ENCODE data around the gene F2.

Gene F2

DNA sequence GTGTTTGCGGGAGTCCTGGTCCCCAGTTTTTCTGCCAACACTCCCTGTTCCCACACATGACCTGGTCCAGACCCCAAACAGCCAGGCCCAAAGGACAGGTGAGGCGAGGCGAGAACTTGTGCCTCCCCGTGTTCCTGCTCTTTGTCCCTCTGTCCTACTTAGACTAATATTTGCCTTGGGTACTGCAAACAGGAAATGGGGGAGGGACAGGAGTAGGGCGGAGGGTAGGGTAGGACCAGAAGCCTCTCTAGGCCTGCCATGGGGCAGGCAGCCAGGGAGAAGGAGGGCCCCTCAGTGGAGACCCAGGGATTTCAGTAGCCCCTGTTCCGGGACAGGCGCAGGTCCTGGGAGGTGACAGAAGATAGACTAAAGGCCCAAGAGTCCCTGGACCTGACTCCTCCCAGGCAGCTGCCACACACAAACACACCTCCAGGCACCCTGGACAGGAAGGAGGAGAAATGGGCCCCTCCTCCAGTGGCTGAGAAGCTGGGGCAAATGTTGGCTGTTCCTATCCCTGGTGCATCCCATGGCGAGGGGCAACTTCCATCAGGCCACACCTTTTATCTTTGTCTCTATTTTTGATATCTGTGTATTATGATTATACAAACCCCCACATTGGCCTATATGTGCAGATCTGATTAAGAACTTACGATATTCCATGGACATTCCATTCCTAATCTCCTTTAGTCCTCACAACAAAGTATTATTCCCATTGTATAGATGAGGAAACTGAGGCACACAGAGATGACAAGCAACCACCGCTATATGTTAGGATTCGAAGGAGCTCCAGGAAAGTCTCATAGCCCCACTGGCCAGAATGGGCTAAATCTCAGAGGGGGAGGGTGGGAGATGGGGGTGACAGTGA is 626 bp upstream of the F2 start:
- no peak for FAIRE-seq

- no peak for FAIRE-seq
These were observed 668 bp downstream of the F2 start for GRCh38 chr11:46719543-46720218.

DNA sequence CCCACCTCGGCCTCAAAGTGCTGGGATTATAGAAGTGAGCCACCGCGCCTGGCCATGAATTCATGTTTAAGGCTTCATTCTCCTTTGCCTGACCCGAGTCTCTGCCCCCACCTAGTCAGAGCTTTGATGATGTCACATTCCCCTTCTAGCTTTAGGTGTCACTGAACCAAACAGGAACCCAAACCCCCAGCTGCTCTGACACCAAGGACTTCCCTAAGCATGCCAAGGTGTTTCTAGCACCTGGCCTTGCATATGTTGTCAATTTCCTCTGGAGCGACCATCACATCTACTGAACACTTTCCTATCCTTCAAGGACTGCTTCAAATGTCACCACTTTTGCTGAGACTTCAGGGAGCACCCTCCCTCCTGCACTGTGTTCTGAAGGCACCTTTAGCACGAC is 2.3 kb downstream of the F2 start:
- no peak for FAIRE-seq

DNA sequence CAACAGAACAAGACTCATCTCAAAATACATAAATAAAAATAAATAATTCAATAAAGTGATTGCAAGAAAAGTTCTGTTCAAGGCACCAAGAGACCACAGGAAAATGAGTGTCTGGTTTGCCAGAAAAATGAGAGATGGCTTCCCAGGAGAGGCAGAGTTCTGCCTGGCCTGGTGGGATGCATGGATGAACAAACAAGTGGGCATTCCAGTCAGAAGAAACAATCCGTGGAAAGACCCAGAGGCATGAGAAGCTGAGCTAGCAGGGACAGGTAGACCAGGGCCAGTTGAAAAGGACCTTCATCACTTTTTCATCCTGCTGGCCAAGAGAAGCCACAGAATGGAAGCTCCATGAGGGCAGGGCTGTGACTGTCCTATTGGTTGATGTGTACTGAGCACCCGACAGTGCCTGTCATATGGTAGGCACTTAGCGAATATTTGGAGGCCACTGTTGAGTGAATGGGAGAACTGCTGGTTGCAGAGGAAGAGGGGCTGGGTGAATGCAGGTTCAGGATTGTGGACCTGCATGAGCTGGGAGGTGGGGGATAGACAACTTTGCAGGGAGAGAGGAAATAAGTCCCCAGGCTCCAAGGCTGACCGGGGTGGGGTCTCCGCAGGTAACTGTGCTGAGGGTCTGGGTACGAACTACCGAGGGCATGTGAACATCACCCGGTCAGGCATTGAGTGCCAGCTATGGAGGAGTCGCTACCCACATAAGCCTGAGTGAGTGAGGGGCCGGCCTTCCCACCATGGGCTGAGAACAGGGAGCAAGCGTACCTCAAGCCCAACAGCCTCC is 3.7 kb downstream of the F2 start:
- FAIRE-seq = no peak

GRCh38 chr11:46723359-46723680 is 4.3 kb downstream of the F2 start:
- FAIRE-seq = no peak

DNA sequence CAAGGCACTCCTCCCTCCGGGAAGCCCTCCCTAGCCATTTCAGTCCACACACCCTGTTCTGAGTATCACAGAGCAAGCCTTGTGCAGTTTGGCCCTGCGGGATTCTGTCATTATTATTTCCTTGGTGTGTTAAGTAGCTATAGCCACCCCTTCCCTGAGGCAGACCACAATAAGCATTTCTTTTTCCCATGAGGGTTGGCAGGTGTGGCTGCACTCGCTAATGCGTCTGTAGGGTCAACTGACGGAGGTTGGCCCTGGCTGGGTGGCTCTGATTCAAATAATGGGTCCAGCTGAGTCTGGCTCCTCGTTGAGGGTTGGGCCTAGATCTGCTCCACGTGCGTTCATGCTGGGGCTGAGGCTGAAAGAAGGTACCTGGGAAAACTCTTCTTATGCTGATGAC is 5.1 kb downstream of the F2 start:
- no peak for FAIRE-seq

- FAIRE-seq = no peak
These were observed 6.6 kb downstream of the F2 start for GRCh38 chr11:46725338-46726205.

GRCh38 chr11:46726206-46726862 is 7.3 kb downstream of the F2 start:
- FAIRE-seq = no peak

DNA sequence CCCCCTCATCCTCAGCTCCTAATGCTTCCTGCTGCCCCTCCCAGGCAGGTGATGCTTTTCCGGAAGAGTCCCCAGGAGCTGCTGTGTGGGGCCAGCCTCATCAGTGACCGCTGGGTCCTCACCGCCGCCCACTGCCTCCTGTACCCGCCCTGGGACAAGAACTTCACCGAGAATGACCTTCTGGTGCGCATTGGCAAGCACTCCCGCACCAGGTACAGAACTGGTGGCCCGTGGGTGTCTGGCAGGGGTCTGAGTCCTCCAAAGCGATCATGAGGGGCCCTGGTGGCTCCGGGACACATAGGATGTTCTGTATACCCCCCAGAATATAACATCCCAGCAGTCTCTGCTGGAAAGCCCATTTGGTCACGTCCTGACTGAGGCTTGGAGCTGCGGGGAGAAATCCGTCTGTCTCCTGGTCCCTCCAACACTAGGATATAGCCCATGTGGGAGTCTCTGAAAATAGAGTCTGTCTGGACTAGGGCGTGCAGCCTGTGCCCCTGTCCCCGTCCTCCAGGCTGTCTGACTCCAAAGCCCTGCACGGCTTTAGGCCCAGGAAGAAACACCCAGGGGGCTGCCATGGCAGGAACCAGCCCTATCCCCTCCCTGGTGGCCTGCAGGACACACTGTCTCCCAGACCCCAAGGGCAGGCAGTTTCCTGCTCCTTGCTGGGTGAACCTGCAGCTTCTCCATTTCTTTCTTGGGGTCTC is 9.1 kb downstream of the F2 start:
- no peak for FAIRE-seq

- no peak for FAIRE-seq
These were observed 9.6 kb downstream of the F2 start for GRCh38 chr11:46728659-46729040.

GRCh38 chr11:46729110-46730027 is 10.4 kb downstream of the F2 start:
- no peak for FAIRE-seq

- no peak for FAIRE-seq
These were observed 12.5 kb downstream of the F2 start for GRCh38 chr11:46731545-46731944.

GRCh38 chr11:46733234-46733633 is 14.2 kb downstream of the F2 start:
- FAIRE-seq = no peak

- FAIRE-seq = no peak
These were observed 17.1 kb downstream of the F2 start for GRCh38 chr11:46736146-46736545.

GRCh38 chr11:46736615-46737014 is 17.6 kb downstream of the F2 start:
- FAIRE-seq = peak; percentile 51

DNA sequence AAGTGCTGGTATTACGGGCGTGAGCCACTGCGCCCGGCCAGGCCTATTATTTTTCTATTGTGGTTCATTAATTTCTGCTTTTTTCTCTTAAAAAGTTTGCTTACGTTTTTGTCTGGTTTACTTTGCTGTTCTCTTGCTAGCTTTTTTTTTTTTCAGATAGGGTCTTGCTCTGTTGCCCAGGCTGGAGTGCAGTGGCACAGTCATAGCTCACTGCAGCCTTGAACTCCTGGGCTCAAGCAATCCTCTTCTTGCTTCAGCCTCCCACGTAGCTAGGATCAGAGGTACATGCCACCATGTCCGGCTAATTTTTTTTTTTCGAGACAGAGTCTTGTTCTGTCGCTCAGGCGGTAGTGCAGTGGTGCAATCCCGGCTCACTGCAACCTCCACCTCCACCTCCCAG is 18.7 kb downstream of the F2 start:
- no peak for FAIRE-seq

DNA sequence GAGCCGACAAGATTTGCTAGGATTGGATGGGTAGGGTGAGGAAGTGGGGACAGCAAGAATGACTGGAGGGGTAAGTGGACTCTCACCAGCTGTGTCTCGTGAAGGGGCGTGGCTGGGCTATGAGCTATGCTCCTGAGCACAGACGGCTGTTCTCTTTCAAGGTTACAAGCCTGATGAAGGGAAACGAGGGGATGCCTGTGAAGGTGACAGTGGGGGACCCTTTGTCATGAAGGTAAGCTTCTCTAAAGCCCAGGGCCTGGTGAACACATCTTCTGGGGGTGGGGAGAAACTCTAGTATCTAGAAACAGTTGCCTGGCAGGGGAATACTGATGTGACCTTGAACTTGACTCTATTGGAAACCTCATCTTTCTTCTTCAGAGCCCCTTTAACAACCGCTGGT is 19.9 kb downstream of the F2 start:
- no peak for FAIRE-seq

GRCh38 chr11:46741600-46742484 is 22.8 kb downstream of the F2 start:
- no peak for FAIRE-seq

DNA sequence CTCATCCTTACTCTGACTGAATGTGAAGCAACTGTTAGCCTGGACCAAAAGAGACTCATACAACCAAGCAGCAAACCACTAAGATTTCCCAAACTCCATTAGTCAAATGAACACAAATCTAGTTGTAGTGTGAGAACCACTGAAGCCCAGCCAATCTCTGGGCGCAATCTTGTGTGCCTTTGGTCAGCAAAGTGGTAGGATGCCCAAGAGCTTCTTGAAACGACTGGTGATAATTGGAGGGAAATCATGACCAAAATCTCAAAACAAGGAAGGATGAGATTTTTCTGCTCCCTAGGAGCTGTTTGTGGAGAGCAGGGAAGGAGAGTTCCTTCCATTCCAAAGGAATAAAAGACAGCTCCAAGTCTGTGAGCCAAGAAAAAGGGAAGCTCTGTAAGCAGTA is 24.0 kb downstream of the F2 start:
- no peak for FAIRE-seq
